ENCODE results near the gene NTRK3.

Gene NTRK3

DNA sequence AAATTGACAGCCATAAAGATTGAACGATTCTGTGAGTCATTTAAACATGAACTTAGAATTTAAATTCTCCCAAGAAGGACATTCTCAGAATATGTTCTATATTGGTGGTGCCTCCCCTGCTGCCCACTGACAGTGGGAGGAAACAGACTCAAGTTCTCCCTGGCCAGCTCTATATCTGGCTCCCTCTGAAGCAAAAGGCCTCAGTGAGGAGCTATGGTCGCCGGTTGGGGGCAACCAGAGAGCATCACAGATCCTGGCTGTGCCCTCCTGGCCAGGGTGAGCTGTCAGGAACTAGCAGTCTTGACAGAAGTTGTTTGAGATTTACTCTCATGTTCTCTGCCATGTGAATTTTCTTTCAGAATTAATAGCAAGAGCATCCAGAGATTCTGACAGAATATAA is 285.5 kb downstream of the NTRK3 start:
- H3K27ac ChIP-seq, result no peak overlapping the region
- TF ChIP-seq, protein P1, sequence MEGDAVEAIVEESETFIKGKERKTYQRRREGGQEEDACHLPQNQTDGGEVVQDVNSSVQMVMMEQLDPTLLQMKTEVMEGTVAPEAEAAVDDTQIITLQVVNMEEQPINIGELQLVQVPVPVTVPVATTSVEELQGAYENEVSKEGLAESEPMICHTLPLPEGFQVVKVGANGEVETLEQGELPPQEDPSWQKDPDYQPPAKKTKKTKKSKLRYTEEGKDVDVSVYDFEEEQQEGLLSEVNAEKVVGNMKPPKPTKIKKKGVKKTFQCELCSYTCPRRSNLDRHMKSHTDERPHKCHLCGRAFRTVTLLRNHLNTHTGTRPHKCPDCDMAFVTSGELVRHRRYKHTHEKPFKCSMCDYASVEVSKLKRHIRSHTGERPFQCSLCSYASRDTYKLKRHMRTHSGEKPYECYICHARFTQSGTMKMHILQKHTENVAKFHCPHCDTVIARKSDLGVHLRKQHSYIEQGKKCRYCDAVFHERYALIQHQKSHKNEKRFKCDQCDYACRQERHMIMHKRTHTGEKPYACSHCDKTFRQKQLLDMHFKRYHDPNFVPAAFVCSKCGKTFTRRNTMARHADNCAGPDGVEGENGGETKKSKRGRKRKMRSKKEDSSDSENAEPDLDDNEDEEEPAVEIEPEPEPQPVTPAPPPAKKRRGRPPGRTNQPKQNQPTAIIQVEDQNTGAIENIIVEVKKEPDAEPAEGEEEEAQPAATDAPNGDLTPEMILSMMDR (conservative IDR thresholded peaks at IDR 0.05), result no peak

DNA sequence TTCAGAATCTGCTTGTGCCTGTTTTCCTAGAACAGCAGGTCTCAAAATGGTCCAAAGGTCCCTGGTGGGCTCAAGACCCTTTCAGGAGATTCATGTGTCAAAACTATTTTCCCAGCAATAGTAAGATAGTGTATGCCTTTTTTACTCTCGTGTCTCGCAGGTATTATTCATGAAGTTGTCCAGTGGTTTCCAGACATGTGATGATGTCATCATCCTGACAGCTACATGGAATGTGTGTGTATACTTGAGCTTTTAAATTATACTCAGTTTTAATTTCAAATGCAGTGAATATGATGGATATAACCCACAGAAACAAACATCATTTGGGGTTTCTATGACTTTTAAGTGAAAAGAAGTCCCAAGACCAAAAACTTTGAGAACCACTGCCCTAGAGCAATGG is 288.6 kb downstream of the NTRK3 start:
- TF ChIP-seq, protein P1 (conservative IDR thresholded peaks at IDR 0.05), result no peak
- H3K27ac ChIP-seq, result no peak overlapping the region

DNA sequence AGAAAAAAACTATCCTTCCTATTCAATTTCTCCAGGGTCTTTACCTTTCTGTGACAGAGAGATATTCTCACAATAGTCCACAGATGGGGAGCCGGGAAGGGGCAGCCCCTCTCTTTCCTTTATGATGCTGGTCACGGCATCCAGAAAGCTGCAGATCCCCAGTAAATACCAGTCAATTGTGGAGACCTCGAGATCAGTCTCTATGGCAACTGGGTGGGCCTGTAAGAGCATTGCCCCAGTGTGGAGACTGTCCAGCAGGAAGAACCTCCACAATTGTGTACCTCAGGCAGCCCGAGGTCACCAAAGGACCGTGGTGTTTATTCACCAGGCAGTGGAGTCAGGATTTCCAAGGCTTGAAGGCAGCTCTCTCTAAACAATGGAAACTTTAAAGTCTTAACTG is 291.2 kb downstream of the NTRK3 start:
- no peak overlapping the region for H3K27ac ChIP-seq
- TF ChIP-seq, protein P1 (conservative IDR thresholded peaks at IDR 0.05), result no peak

DNA sequence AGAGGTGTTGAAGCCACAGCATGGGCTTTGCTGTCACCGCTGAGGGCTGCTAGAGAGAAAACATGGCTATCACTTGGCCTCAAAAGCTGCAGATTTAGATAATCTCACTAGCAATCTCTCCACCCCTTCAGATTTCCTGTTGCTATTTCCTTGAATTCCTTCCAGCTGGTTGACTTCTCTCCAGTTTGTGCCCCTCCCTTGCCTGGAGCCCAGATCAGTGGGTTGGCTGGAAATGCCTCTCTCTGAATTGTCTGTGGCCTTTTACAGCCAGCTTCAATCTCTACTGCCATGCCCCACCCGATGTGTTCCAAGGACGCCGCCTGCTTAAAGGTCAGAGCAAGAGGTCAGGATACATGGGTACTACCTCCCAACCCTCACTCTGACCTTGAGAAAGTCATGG is 294.1 kb downstream of the NTRK3 start:
- H3K27ac ChIP-seq, result no peak overlapping the region
- TF ChIP-seq, protein P1 (conservative IDR thresholded peaks at IDR 0.05), result no peak

DNA sequence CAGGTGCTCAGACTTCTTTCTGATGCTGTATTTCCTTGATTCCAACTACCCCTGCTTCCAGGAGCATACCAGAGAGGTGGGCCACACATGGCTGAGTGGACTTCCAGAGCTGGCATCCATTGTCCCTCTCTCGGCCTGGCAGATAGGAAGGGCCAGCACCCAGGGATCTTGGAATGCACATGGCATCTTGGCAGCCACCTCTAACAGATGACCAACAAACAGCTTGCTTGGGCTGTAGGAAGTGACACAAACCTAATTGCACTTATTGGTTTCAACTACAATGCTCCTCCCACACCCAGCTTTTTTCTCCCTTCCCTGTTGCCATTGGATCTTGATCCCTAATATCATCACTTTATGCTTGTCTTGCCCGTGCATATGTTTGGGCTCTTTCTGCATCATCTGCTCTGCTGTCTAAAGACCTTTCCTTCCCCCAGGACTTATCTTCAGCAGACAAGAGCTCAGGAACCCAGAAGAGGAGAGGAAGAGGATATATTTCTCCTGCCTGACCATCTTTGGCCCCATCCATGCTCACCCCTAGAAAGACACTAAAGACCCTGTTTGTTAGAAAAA is 294.6 kb downstream of the NTRK3 start:
- no peak overlapping the region for H3K27ac ChIP-seq
- TF ChIP-seq, protein P1 (conservative IDR thresholded peaks at IDR 0.05), result no peak

DNA sequence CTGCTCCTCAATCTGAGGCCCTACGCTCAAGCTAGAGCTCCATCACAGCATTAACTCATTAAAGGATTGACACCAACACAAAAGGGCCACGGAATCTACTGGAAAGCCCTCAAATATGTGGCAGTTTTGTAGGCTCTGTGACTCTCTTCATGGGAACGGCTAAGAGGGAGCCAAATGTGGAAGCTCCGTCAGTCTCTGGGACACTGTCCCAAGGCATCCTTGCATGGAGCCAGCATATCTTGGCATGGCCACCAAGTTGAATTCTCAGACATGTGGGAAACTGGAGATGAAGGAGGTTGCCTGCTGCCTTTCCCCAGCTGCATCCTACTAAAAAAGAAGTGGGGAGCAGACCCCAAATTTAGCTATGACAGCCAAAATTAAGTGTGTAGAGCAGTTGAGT is 296.9 kb downstream of the NTRK3 start:
- TF ChIP-seq, protein P1 (conservative IDR thresholded peaks at IDR 0.05), result no peak
- H3K27ac ChIP-seq, result no peak overlapping the region

DNA sequence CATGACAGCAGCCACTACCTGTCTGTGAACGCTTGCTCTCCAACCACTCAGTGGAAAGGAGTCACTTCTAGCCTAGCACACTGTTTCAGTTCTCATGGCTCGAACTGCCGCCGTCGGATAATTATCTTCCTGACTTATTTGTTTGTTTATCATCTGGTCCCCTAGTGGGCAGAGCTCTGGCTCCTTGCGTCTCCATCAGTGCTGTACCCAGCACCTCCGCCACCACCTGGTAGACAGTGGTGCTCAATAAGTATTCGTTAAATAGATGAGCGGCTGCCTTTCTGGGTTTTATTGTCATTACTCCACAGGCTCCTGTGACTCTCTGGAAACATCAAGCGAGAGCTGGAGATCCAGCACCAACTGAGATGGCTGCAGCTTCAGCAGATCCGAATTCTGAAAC is 297.5 kb downstream of the NTRK3 start:
- TF ChIP-seq, protein P1 (conservative IDR thresholded peaks at IDR 0.05), result peak; percentile 26; the same call in 1 of the 2 replicates
- no peak overlapping the region for H3K27ac ChIP-seq

All from VCaP (cell line).